Nephron (organoid): ENCODE measurements around the gene ENTPD3.

Source experiments
- H3K27ac Mint-ChIP-seq, 3 experiments: 2 replicates each; pipeline ENCODE4 v1.8.0; 2020; ENCODE audit warnings: mixed read lengths in 3 of 3, mild to moderate bottlenecking in 2 of 3, moderate library complexity in 1 of 3
- H3K27me3 Mint-ChIP-seq: 2 replicates; pipeline ENCODE4 v1.8.0; 2021; ENCODE audit warnings: low read depth, mild to moderate bottlenecking, moderate library complexity, mixed read lengths
- H3K36me3 Mint-ChIP-seq: 2 replicates; pipeline ENCODE4 v1.8.0; 2020; ENCODE audit warnings: low read depth, mixed read lengths
- H3K4me1 Mint-ChIP-seq: 2 replicates; pipeline ENCODE4 v1.8.0; 2020; ENCODE audit warnings: mixed read lengths
- H3K4me3 Mint-ChIP-seq, 3 experiments: 2 replicates each; pipeline ENCODE4 v1.8.0; 2020; ENCODE audit warnings: mild to moderate bottlenecking in 3 of 3, mixed read lengths in 3 of 3, moderate library complexity in 2 of 3
- H3K9me3 Mint-ChIP-seq: 2 replicates; pipeline ENCODE4 v1.8.0; 2020; ENCODE audit warnings: mixed read lengths
- CTCF ChIP-seq, 3 experiments: fragments of 200-600 bp; sonication (generic); IDR thresholded peaks; one replicate each; pipeline ENCODE4 v1.5.0; 2021; ENCODE audit warnings: antibody characterized with exemption in 3 of 3; ENCODE audit not compliant: unreplicated experiment in 3 of 3

The ENTPD3 gene

GRCh38 chr3:40476478-40477470 is 89.8 kb downstream of the ENTPD3 start, which contains the start of gene ZNF619:
Gene ZNF619, plus strand, starts transcription at chr3:40477122. Its CDS starts 858 bp downstream, at chr3:40477980.
- H3K4me1 Mint-ChIP-seq = peaks cover 7% of the 10 kb centered on the region
- H3K9me3 Mint-ChIP-seq = no peaks in the 10 kb centered on the region
- peak within 1 kb of the TSS; percentile 53 to 83 (median 73) for H3K27ac Mint-ChIP-seq
- no peaks in the 10 kb centered on the region for H3K36me3 Mint-ChIP-seq
- H3K27me3 Mint-ChIP-seq = no peaks in the 10 kb centered on the region
- TF ChIP-seq CTCF (IDR thresholded peaks at IDR 0.05; ENCODE audit: unreplicated experiment in 3 of 3) = no peak
- H3K4me3 Mint-ChIP-seq = peak within 1 kb of the TSS; percentile 88 to 95 (median 90)

- no peaks in the 10 kb centered on the region for H3K9me3 Mint-ChIP-seq
- H3K27ac Mint-ChIP-seq = peak overlapping the region; percentile 53 to 83 (median 66)
- H3K4me1 Mint-ChIP-seq = peaks cover 7% of the 10 kb centered on the region
- H3K27me3 Mint-ChIP-seq = no peaks in the 10 kb centered on the region
- H3K36me3 Mint-ChIP-seq = peaks cover 4% of the 10 kb centered on the region
- TF ChIP-seq CTCF (IDR thresholded peaks at IDR 0.05; ENCODE audit: unreplicated experiment in 3 of 3) = no peak
- H3K4me3 Mint-ChIP-seq = peak overlapping the region; percentile 88 to 95 (median 90)
Measured at GRCh38 chr3:40477666-40478065, 90.7 kb downstream of the ENTPD3 start.
